Immature natural killer cell (primary cell): ENCODE measurements around the gene IL17REL. TPM values are rescaled to one million over a fixed set of nuclear protein-coding genes. Genes with fewer than 3 reads are reported as not detected.
A peak's percentile ranks its signal among the peaks of the same experiment; 100 is the strongest.

ENCODE experiments used
- DNase-seq, 3 donors: peaks; one replicate each; pipeline ENCODE4 v3.0.0; 2022; ENCODE audit warnings: mixed read lengths in 1 of 3
- H3K27ac Mint-ChIP-seq, 6 donors: one replicate each; pipeline ENCODE4 v1.8.0; 2020; ENCODE audit warnings: mixed read lengths in 6 of 6, mild to moderate bottlenecking in 5 of 6, inconsistent platforms in 4 of 6, moderate library complexity in 3 of 6
- H3K27me3 Mint-ChIP-seq, 3 donors: one replicate each; pipeline ENCODE4 v1.8.0; 2020 to 2021; ENCODE audit warnings: low read depth in 3 of 3, mild to moderate bottlenecking in 3 of 3, mixed read lengths in 3 of 3, moderate library complexity in 3 of 3, inconsistent platforms in 1 of 3
- H3K36me3 Mint-ChIP-seq, 3 donors: one replicate each; pipeline ENCODE4 v1.8.0; 2020; ENCODE audit warnings: mixed read lengths in 3 of 3, inconsistent platforms in 2 of 3, mild to moderate bottlenecking in 2 of 3
- H3K4me1 Mint-ChIP-seq, 2 donors: one replicate each; pipeline ENCODE4 v1.8.0; 2020; ENCODE audit warnings: inconsistent platforms in 2 of 2, mild to moderate bottlenecking in 2 of 2, mixed read lengths in 2 of 2, moderate library complexity in 1 of 2
- H3K4me3 Mint-ChIP-seq, 5 donors: one replicate each; pipeline ENCODE4 v1.8.0; 2020; ENCODE audit warnings: mild to moderate bottlenecking in 5 of 5, mixed read lengths in 5 of 5, inconsistent platforms in 3 of 5, moderate library complexity in 3 of 5
- H3K9me3 Mint-ChIP-seq, 6 donors: one replicate each; pipeline ENCODE4 v1.8.0; 2020; ENCODE audit warnings: mild to moderate bottlenecking in 6 of 6, mixed read lengths in 6 of 6, inconsistent platforms in 4 of 6, moderate library complexity in 3 of 6
- polyA plus RNA-seq, 3 donors: library from polyadenylated mRNA; unstranded; fragments of 300-500 nt; fragmentation: Illumina TruSeq; gene quantifications; one replicate each; pipeline ENCODE4 v1.2.3, GENCODE V29; 2021

The IL17REL gene
- polyA plus RNA-seq, 3 donors from 2014 or later = not detected

DNA sequence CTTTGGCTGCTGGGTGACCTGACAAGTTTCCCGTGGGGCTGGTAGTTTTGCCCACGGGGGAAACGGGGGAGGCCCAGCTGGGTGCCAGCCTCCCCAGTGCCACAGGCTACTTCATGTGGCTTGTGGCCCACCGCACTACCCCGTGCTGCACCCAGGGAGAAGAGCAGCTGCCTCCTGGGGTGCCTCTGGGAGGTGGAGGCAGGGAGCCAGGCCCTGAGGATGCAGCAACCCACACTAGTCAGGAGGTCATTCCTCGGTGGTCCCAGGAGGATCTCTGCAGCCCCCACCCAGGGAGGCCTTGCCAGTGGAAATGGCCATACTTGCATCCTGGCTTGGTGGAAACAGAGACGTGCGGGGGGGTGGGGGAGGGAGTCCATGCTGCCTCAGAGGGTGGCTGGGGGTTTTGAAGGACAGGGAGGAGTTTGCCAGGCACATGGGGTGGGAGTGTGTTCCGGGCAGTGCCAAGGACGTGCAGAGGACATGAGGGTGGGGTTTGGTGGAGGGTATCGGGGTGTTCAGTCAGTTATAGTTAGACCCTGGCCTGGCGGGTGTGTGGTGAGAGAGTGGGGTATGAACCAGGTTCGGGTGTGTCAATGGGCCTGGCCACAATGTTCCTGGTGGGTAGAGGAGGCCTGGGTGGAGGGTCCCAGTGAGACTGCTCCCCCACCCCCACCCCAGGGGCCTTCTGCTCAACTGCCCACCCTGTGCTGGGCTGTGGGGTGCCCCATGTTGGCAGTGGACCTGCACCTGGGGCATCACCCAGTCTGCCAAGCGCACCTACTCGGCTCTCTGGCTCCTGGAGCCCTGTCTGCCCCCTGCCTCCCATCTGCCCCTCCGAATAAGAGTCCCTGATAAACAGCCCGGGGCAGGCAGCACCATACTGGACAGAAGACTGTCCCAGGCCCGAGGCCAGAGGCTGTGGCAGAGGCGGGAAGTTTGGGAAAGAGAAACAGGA is 48.2 kb downstream of the IL17REL start:
- no peak for DNase-seq
- H3K9me3 Mint-ChIP-seq = peaks cover 0 to 1% (median 0%) of the 10 kb centered on the region in 6 donors
- H3K36me3 Mint-ChIP-seq = peaks cover 0 to 6% (median 0%) of the 10 kb centered on the region in 3 donors
- peaks cover 7 to 12% of the 10 kb centered on the region in 2 donors for H3K4me1 Mint-ChIP-seq
- peak overlapping the region in 4 of 6 donors; percentile 42 to 78 (median 62) for H3K27ac Mint-ChIP-seq
- H3K27me3 Mint-ChIP-seq = peaks cover 16 to 32% (median 19%) of the 10 kb centered on the region in 3 donors
- H3K4me3 Mint-ChIP-seq = peak overlapping the region in 4 of 5 donors; percentile 16 to 54 (median 38)

DNA sequence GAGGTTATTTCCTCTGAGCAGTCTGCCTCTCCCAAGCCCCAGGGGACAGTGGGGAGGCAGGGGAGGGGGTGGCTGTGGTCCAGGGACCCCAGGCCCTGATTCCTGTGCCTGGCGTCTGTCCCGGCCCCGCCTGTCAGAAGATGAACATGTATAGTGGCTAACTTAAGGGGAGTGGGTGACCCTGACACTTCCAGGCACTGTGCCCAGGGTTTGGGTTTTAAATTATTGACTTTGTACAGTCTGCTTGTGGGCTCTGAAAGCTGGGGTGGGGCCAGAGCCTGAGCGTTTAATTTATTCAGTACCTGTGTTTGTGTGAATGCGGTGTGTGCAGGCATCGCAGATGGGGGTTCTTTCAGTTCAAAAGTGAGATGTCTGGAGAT is 48.9 kb downstream of the IL17REL start:
- Mint-ChIP-seq H3K9me3 (peaks cover 0 to 1% (median 0%) of the 10 kb centered on the region in 6 donors), H3K4me3 (peak overlapping the region; percentile 33 to 59 (median 47)), H3K27ac (peak overlapping the region in 4 of 6 donors; percentile 23 to 78 (median 62)), H3K36me3 (peaks cover 0 to 6% (median 0%) of the 10 kb centered on the region in 3 donors), H3K27me3 (peaks cover 16 to 32% (median 19%) of the 10 kb centered on the region in 3 donors), H3K4me1 (peaks cover 7 to 13% of the 10 kb centered on the region in 2 donors)
- DNase-seq = no peak

GRCh38 chr22:49962751-49963646 is 49.6 kb downstream of the IL17REL start:
- Mint-ChIP-seq H3K9me3 (peaks cover 0 to 1% (median 0%) of the 10 kb centered on the region in 6 donors), H3K4me3 (peak overlapping the region; percentile 52 to 68 (median 59)), H3K36me3 (peaks cover 0 to 6% (median 0%) of the 10 kb centered on the region in 3 donors), H3K4me1 (peaks cover 7 to 13% of the 10 kb centered on the region in 2 donors), H3K27me3 (peaks cover 16 to 31% (median 17%) of the 10 kb centered on the region in 3 donors), H3K27ac (peak overlapping the region in 4 of 6 donors; percentile 35 to 82 (median 64))
- DNase-seq = no peak

DNA sequence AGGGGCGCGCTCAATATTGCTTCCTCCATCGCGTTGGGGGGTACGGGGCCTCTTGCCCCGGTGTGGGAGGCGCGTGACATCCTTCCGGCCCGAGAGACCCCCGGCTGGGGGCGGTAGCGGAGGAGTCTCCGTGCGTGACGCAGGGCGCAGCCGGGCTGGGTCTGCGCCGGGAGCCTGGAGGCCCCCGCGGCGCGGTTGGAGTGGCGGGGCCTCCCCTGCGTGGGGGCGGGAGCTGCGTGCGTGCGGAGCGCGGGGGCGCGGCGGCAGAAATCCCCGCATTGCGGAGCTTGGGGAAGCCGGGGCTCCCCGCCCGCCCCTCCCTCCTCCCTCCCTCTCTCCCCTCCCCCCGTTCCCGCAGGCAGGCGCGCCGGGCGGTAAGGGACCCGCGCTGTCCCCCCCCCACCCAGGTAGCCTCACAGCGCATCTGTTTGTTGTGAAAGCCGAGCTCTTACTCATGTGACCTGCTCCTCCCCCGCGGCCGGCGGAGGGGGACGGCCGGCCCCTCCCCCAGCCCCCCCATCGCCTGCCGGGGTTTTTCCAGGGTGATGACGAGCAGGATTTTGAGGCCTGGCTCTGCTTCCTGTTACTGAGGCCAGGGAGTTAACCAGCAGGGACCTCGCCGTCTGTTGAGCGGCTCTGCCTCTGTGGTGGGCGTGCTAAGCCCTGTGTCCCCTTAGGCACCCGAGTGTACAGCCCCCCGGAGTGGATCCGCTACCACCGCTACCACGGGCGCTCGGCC is 50.4 kb downstream of the IL17REL start:
- H3K27me3 Mint-ChIP-seq = peaks cover 16 to 27% (median 16%) of the 10 kb centered on the region in 3 donors
- peak overlapping the region; percentile 79 to 85 (median 82) for H3K4me3 Mint-ChIP-seq
- peak; percentile 57 to 63 (median 61) for DNase-seq
- H3K9me3 Mint-ChIP-seq = peaks cover 0 to 1% (median 0%) of the 10 kb centered on the region in 6 donors
- H3K36me3 Mint-ChIP-seq = peaks cover 0 to 6% (median 0%) of the 10 kb centered on the region in 3 donors
- peaks cover 7 to 13% of the 10 kb centered on the region in 2 donors for H3K4me1 Mint-ChIP-seq
- peak overlapping the region; percentile 29 to 90 (median 79) for H3K27ac Mint-ChIP-seq

GRCh38 chr22:49961601-49962011 is 51.0 kb downstream of the IL17REL start:
- Mint-ChIP-seq H3K4me3 (peak overlapping the region; percentile 79 to 85 (median 82)), H3K27ac (peak overlapping the region; percentile 29 to 90 (median 79)), H3K27me3 (peaks cover 16 to 27% (median 17%) of the 10 kb centered on the region in 3 donors), H3K4me1 (peaks cover 7 to 13% of the 10 kb centered on the region in 2 donors), H3K36me3 (peaks cover 0 to 6% (median 0%) of the 10 kb centered on the region in 3 donors), H3K9me3 (peaks cover 0 to 1% (median 0%) of the 10 kb centered on the region in 6 donors)
- no peak for DNase-seq

GRCh38 chr22:49961005-49961600 is 51.5 kb downstream of the IL17REL start:
- Mint-ChIP-seq H3K27me3 (peaks cover 16 to 27% (median 17%) of the 10 kb centered on the region in 3 donors), H3K27ac (peak overlapping the region; percentile 29 to 90 (median 79)), H3K4me1 (peaks cover 7 to 13% of the 10 kb centered on the region in 2 donors), H3K36me3 (peaks cover 0 to 6% (median 0%) of the 10 kb centered on the region in 3 donors), H3K4me3 (peak overlapping the region; percentile 79 to 85 (median 82)), H3K9me3 (peaks cover 0 to 1% (median 0%) of the 10 kb centered on the region in 6 donors)
- peak; percentile 56 to 61 (median 59) for DNase-seq

DNA sequence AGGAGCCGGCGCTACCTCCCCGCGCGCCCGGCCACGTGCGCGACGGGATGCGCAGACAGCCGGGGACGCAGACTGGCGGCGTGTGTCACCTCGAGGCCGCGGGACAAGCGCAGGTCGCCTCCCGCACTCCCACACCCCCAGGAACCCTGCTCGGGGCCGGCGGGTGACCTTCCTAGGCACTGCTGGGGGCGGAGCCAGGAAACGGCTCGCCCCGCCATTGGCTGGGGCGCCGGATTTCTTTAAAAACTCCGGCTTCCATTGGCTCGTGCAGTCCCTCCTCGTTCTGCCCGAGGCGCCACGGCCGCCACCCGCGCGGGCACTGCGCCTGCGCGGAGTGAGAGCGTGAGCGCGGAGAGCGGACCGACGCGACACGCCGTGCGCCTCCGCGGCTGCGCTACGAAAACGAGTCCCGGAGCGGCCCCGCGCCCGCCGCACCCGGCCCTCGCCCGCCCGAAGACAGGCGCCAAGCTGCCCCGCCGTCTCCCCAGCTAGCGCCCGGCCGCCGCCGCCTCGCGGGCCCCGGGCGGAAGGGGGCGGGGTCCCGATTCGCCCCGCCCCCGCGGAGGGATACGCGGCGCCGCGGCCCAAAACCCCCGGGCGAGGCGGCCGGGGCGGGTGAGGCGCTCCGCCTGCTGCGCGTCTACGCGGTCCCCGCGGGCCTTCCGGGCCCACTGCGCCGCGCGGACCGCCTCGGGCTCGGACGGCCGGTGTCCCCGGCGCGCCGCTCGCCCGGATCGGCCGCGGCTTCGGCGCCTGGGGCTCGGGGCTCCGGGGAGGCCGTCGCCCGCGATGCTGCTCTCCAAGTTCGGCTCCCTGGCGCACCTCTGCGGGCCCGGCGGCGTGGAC is 52.2 kb downstream of the IL17REL start, which contains the start of gene PIM3:
Gene PIM3 (plus strand): TSS at position 614 of the 846 bp plus-strand sequence. CDS start 176 bp downstream, at position 790.
- Mint-ChIP-seq H3K36me3 (peaks cover 0 to 6% (median 0%) of the 10 kb centered on the region in 3 donors), H3K9me3 (peaks cover 0 to 1% (median 0%) of the 10 kb centered on the region in 6 donors), H3K27me3 (peaks cover 16 to 27% (median 17%) of the 10 kb centered on the region in 3 donors), H3K27ac (peak within 1 kb of the TSS; percentile 29 to 90 (median 82)), H3K4me1 (peaks cover 7 to 13% of the 10 kb centered on the region in 2 donors), H3K4me3 (peak within 1 kb of the TSS; percentile 79 to 85 (median 82))
- peak; percentile 94 to 96 (median 95) for DNase-seq

DNA sequence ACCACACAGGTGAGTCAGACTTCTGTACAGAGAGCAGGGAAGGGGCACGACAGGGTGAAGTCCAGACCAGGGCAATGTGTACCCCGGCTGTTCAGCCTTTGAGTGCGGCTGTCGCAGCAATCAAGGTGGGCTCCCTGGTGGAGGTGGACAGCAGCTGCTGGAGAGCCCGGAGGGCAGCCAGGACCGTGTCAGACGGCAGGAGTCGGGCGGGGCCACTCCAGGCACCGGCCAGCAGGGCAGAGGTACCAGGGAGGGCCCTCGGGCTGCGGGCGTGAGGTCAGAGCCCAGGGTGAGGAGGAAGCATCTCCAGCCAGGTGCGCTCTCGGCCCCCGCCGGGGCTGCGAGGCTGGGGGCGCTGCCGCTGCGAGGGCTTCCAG is 52.8 kb downstream of the IL17REL start:
- H3K9me3 Mint-ChIP-seq = peaks cover 0 to 1% (median 0%) of the 10 kb centered on the region in 6 donors
- H3K4me3 Mint-ChIP-seq = peak overlapping the region; percentile 54 to 75 (median 69)
- no peak for DNase-seq
- peak overlapping the region in 5 of 6 donors; percentile 40 to 86 (median 77) for H3K27ac Mint-ChIP-seq
- H3K27me3 Mint-ChIP-seq = peaks cover 16 to 26% (median 17%) of the 10 kb centered on the region in 3 donors
- peaks cover 7 to 13% of the 10 kb centered on the region in 2 donors for H3K4me1 Mint-ChIP-seq
- peaks cover 0 to 6% (median 0%) of the 10 kb centered on the region in 3 donors for H3K36me3 Mint-ChIP-seq

DNA sequence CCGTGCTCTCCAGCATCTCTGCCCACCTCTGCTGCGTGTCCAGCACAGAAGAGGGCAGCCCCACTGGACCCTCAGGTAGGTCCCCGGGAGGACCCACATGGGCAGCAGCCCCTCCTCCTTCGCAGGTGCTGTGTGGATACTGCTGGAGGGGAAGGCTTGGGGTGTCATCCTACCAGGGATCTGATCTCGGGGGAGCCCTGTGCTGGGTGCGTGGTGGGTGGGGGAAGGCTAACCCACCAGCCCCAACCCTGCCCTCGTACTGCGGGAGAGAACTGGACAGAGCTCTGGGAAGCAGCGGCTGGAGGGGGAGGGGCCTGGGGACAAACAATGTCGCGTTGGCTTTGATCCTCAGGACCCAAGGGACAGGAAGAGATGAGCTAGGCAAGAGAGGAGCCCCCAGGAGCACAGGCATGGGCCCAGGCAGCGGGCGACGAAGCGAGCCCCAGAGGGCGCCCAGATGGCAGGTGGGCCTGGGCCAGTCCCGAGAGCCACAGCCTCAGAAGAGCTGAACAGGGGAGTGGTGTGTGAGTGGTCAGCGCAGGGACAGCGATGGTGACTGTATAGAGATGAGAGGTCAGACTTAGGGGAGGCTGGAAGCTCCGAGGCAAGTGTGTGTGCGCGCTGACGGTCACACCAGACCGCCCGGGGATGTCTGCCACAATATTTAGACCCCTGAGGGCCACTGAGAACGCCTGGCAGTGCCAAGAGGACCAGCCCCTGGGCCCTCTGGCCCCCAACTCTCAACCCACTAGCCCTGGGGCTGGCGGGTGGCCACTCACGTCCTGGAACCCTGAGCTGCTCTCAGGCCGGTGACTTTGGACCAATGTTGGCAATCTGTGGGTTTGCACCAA is 53.4 kb downstream of the IL17REL start:
- peak overlapping the region; percentile 54 to 75 (median 69) for H3K4me3 Mint-ChIP-seq

GRCh38 chr22:49958366-49958921 is 54.1 kb downstream of the IL17REL start:
- no peaks in the 10 kb centered on the region for H3K9me3 Mint-ChIP-seq
- peaks cover 13 to 17% (median 16%) of the 10 kb centered on the region in 3 donors for H3K27me3 Mint-ChIP-seq
- peak overlapping the region in 4 of 5 donors; percentile 27 to 75 (median 63) for H3K4me3 Mint-ChIP-seq
- peaks cover 0 to 8% of the 10 kb centered on the region in 2 donors for H3K4me1 Mint-ChIP-seq
- no peak for DNase-seq
- peaks cover 0 to under 1% (median 0%) of the 10 kb centered on the region in 3 donors for H3K36me3 Mint-ChIP-seq
- H3K27ac Mint-ChIP-seq = peak overlapping the region; percentile 11 to 86 (median 46)

More for the DNA sequence above, 53.4 kb downstream of the IL17REL start:
- DNase-seq = no peak
- Mint-ChIP-seq H3K4me1 (peaks cover 7 to 12% of the 10 kb centered on the region in 2 donors), H3K36me3 (peaks cover 0 to 6% (median 0%) of the 10 kb centered on the region in 3 donors), H3K27me3 (peaks cover 16 to 23% (median 17%) of the 10 kb centered on the region in 3 donors), H3K27ac (peak overlapping the region; percentile 21 to 86 (median 64)), H3K9me3 (peaks cover 0 to 1% (median 0%) of the 10 kb centered on the region in 6 donors)
